ENCODE data around the gene LPAR2. TPM values are rescaled to one million over a fixed set of nuclear protein-coding genes. Genes with fewer than 3 reads are reported as not detected.

LPAR2 gene
- total and polyA plus RNA-seq, 10 of the 15 experiments (the other 5 are each of a cell fraction or from before 2014, with no cell fraction given), result 0.98 to 23.8 (median 10.2) TPM

DNA sequence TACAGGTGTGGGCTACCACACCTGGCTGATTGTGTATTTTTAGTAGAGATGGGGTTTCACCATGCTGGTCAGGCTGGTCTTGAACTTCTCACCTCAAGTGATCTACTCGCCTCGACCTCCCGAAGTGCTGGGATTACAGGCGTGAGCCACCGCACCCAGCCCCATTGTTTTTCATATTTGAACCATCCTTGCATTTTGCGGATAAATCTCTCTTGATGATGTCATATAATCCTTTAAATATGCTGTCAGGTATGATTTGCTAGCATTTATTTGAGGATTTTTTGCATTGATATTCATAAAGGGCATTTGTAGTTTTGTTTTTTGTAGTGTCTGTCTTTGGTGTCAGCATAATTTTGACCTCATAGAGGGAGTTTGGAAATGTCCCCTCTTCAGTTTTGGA lies 46.3 kb upstream of the LPAR2 start:
- RAD21 ChIA-PET (ENCODE audit: unreplicated experiment), result no interaction called here
- no TSS peak for BruUV-seq (replicated peaks)
- POLR2A ChIA-PET, result no interaction called here

DNA sequence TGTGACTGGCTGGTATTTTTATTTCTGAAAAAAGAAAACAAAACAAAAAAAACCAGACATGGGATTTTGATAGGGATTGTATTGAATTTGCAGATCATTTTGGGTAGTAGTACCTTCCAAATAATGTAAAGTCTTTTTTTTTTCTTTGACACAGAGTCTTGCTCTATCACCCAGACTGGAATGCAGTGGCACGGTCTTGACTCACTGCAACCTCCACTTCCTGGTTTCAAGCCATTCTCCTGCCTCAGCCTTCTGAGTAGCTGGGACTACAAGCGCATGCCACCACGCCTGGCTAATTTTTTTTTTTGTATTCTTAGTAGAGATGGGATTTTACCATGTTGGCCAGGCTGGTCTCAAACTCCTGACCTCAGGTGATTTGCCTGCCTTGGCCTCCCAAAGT lies 44.8 kb upstream of the LPAR2 start:
- CTCF ChIA-PET, result interaction anchor here (1.0 kb wide), 1 partner anchor 103 kb away, joined by 3 read pairs; no protein-coding TSS in a partner anchor
- H3K79me2 ChIP-seq (ENCODE audit: control insufficient read depth, insufficient read depth, low read length), result peaks cover 30% of the 10 kb centered on the region
- SMC1A ChIA-PET (ENCODE audit: uncharacterized antibody, unreplicated experiment), result no interaction called here
- TF ChIP-seq GATAD2B (conservative IDR thresholded peaks at IDR 0.05; ENCODE audit: low read depth), result no peak
- no peak for TF ChIP-seq HDGF (IDR thresholded peaks at IDR 0.05)
- no peak for TF ChIP-seq EZH2 (IDR thresholded peaks at IDR 0.05; ENCODE audit: borderline replicate concordance, control insufficient read depth, low read depth, low read length)
- TF ChIP-seq, protein P1, sequence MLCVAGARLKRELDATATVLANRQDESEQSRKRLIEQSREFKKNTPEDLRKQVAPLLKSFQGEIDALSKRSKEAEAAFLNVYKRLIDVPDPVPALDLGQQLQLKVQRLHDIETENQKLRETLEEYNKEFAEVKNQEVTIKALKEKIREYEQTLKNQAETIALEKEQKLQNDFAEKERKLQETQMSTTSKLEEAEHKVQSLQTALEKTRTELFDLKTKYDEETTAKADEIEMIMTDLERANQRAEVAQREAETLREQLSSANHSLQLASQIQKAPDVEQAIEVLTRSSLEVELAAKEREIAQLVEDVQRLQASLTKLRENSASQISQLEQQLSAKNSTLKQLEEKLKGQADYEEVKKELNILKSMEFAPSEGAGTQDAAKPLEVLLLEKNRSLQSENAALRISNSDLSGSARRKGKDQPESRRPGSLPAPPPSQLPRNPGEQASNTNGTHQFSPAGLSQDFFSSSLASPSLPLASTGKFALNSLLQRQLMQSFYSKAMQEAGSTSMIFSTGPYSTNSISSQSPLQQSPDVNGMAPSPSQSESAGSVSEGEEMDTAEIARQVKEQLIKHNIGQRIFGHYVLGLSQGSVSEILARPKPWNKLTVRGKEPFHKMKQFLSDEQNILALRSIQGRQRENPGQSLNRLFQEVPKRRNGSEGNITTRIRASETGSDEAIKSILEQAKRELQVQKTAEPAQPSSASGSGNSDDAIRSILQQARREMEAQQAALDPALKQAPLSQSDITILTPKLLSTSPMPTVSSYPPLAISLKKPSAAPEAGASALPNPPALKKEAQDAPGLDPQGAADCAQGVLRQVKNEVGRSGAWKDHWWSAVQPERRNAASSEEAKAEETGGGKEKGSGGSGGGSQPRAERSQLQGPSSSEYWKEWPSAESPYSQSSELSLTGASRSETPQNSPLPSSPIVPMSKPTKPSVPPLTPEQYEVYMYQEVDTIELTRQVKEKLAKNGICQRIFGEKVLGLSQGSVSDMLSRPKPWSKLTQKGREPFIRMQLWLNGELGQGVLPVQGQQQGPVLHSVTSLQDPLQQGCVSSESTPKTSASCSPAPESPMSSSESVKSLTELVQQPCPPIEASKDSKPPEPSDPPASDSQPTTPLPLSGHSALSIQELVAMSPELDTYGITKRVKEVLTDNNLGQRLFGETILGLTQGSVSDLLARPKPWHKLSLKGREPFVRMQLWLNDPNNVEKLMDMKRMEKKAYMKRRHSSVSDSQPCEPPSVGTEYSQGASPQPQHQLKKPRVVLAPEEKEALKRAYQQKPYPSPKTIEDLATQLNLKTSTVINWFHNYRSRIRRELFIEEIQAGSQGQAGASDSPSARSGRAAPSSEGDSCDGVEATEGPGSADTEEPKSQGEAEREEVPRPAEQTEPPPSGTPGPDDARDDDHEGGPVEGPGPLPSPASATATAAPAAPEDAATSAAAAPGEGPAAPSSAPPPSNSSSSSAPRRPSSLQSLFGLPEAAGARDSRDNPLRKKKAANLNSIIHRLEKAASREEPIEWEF (IDR thresholded peaks at IDR 0.05; ENCODE audit: insufficient replicate concordance, low read depth, low read length), result no peak
- TF ChIP-seq NBN (IDR thresholded peaks at IDR 0.05), result no peak
- TF ChIP-seq ZNF622 (IDR thresholded peaks at IDR 0.05), result no peak
- no peak for TF ChIP-seq JUNB (IDR thresholded peaks at IDR 0.05)
- no peak for TF ChIP-seq NR2C1 (IDR thresholded peaks at IDR 0.05)
- no peak for TF ChIP-seq TAF1 (IDR thresholded peaks at IDR 0.05; ENCODE audit: borderline replicate concordance, low read depth, low read length)

More for the DNA sequence above, 46.3 kb upstream of the LPAR2 start:
- no peak overlapping the region for H2AFZ ChIP-seq (ENCODE audit: control insufficient read depth, low read depth, low read length)
- FAIRE-seq, result no peak
- SMC1A ChIA-PET (ENCODE audit: uncharacterized antibody, unreplicated experiment), result no interaction called here
- H4K20me1 ChIP-seq (ENCODE audit: control insufficient read depth, insufficient read depth), result no peaks in the 10 kb centered on the region
- H3K27ac ChIP-seq (ENCODE audit: control insufficient read depth, insufficient read depth), result no peak overlapping the region
- in situ Hi-C loops (cut with MboI), result no loop called here
- peaks cover 25% of the 10 kb centered on the region for H3K79me2 ChIP-seq (ENCODE audit: control insufficient read depth, insufficient read depth, low read length)
- peaks cover 10 to 46% of the 10 kb centered on the region in 2 experiments for H3K36me3 ChIP-seq (ENCODE audit: control insufficient read depth in 2 of 2, insufficient read depth in 2 of 2, low read length in 1 of 2)
- H3K9ac ChIP-seq (ENCODE audit: control insufficient read depth, insufficient read depth, low read length), result no peak overlapping the region
- H3K4me3 ChIP-seq, result no peak overlapping the region
- 96% methylated on average over 6 of the region's 6 CpGs for WGBS (ENCODE audit: insufficient coverage, insufficient replicate concordance, low lambda C conversion rate, missing lambda C conversion rate)
- no peak overlapping the region for H3K4me2 ChIP-seq (ENCODE audit: control insufficient read depth, insufficient read depth)
- H3K9me3 ChIP-seq (replicated peaks; ENCODE audit: control insufficient read depth, insufficient read depth, low read length), result peaks cover 51% of the 10 kb centered on the region
- no peaks in the 10 kb centered on the region for H3K27me3 ChIP-seq (replicated peaks in 1 of 2; ENCODE audit: control insufficient read depth in 2 of 2, insufficient read depth in 2 of 2, low read length in 1 of 2)
- no peak for DNase-seq (ENCODE audit: low read depth, low spot score)
- no peaks in the 10 kb centered on the region for H3K4me1 ChIP-seq (ENCODE audit: control insufficient read depth, insufficient read depth, low read length)
- CTCF ChIA-PET, result interaction anchor here (1.0 kb wide), 1 partner anchor 102 kb away, joined by 3 read pairs; no protein-coding TSS in a partner anchor
- intact Hi-C loops (cut with micrococcal nuclease; ENCODE audit: unreplicated experiment), result no loop called here
- TF ChIP-seq ATF7 (IDR thresholded peaks at IDR 0.05; ENCODE audit: low read depth) (peak; percentile 35), FOS (IDR thresholded peaks at IDR 0.05; ENCODE audit: borderline replicate concordance, extremely low read depth, insufficient read length) (no peak)
- ATAC-seq, result no peak

More for the DNA sequence above, 44.8 kb upstream of the LPAR2 start:
- intact Hi-C loops (cut with micrococcal nuclease; ENCODE audit: unreplicated experiment) (no loop called here), in situ Hi-C loops (cut with MboI) (no loop called here)
- POLR2A ChIA-PET, result no interaction called here
- Histone ChIP-seq H3K27ac (ENCODE audit: control insufficient read depth, insufficient read depth) (no peak overlapping the region), H2AFZ (ENCODE audit: control insufficient read depth, low read depth, low read length) (no peak overlapping the region), H3K36me3 (ENCODE audit: control insufficient read depth in 2 of 2, insufficient read depth in 2 of 2, low read length in 1 of 2) (peaks cover 5 to 32% of the 10 kb centered on the region in 2 experiments), H4K20me1 (ENCODE audit: control insufficient read depth, insufficient read depth) (no peaks in the 10 kb centered on the region), H3K4me2 (ENCODE audit: control insufficient read depth, insufficient read depth) (no peak overlapping the region), H3K27me3 (replicated peaks in 1 of 2; ENCODE audit: control insufficient read depth in 2 of 2, insufficient read depth in 2 of 2, low read length in 1 of 2) (no peaks in the 10 kb centered on the region), H3K4me3 (no peak overlapping the region), H3K9ac (ENCODE audit: control insufficient read depth, insufficient read depth, low read length) (no peak overlapping the region), H3K4me1 (ENCODE audit: control insufficient read depth, insufficient read depth, low read length) (peaks cover 2% of the 10 kb centered on the region), H3K9me3 (replicated peaks; ENCODE audit: control insufficient read depth, insufficient read depth, low read length) (peaks cover 36% of the 10 kb centered on the region; the same call in 2 of the 3 replicates)
- no peak for ATAC-seq
- no peak for DNase-seq (ENCODE audit: low read depth, low spot score)
- 91% methylated on average over 3 of the region's 3 CpGs for WGBS (ENCODE audit: insufficient coverage, insufficient replicate concordance, low lambda C conversion rate, missing lambda C conversion rate)
- RAD21 ChIA-PET (ENCODE audit: unreplicated experiment), result no interaction called here
- no TSS peak for BruUV-seq (replicated peaks)
- no peak for FAIRE-seq

All from GM12878 (cell line).